Neutrophil (primary cell): Measurements from ENCODE around the gene ADGRV1.

Source experiments
- H3K27ac ChIP-seq: fragments of 200-600 bp; sonication (generic); 2 replicates; pipeline ENCODE4 v1.5.1; 2016; ENCODE audit warnings: mild to moderate bottlenecking, moderate library complexity
- H3K27me3 ChIP-seq: fragments of 200-600 bp; sonication (generic); 2 replicates; pipeline ENCODE4 v1.6.0; 2016; ENCODE audit warnings: mild to moderate bottlenecking
- H3K36me3 ChIP-seq: fragments of 200-600 bp; sonication (generic); 2 replicates; pipeline ENCODE4 v1.5.1; 2017
- H3K4me1 ChIP-seq, 2 experiments: fragments of 200-600 bp in 1 of 2; sonication (generic) in 1 of 2; 1 replicate in 1 of 2; 2 replicates in 1 of 2; pipeline versions ENCODE4 v1.5.1 to v1.6.1; 2013 to 2016; ENCODE audit warnings: low read depth in 1 of 2, low read length in 1 of 2, mild to moderate bottlenecking in 1 of 2, moderate library complexity in 1 of 2; ENCODE audit not compliant: control insufficient read depth in 1 of 2, insufficient read depth in 1 of 2
- H3K4me3 ChIP-seq, 2 experiments: fragments of 200-600 bp in 1 of 2; sonication (generic) in 1 of 2; 1 replicate in 1 of 2; 2 replicates in 1 of 2; pipeline ENCODE4 v1.5.1; 2013 to 2016; ENCODE audit warnings: low read depth in 1 of 2, low read length in 1 of 2, mild to moderate bottlenecking in 1 of 2, moderate library complexity in 1 of 2
- H3K9me3 ChIP-seq: fragments of 200-600 bp; sonication (generic); 2 replicates; pipeline ENCODE4 v1.5.1; 2016
- CTCF ChIP-seq: fragments of 200-600 bp; sonication (generic); IDR thresholded peaks from 2 replicates; pipeline ENCODE4 v1.5.1; 2016; ENCODE audit warnings: antibody characterized with exemption

The ADGRV1 gene

GRCh38 chr5:90987726-90988125 lies 429.1 kb downstream of the ADGRV1 start:
- Histone ChIP-seq H3K27ac (no peak overlapping the region), H3K9me3 (no peaks in the 10 kb centered on the region), H3K4me1 (no peaks in the 10 kb centered on the region), H3K36me3 (no peaks in the 10 kb centered on the region), H3K4me3 (no peak overlapping the region), H3K27me3 (no peaks in the 10 kb centered on the region)
- TF ChIP-seq CTCF, result no peak

- no peaks in the 10 kb centered on the region for H3K36me3 ChIP-seq
- H3K27me3 ChIP-seq, result no peaks in the 10 kb centered on the region
- no peaks in the 10 kb centered on the region for H3K9me3 ChIP-seq
- H3K27ac ChIP-seq, result no peak overlapping the region
- H3K4me3 ChIP-seq, result no peak overlapping the region
- H3K4me1 ChIP-seq, result no peaks in the 10 kb centered on the region
- no peak for TF ChIP-seq CTCF
Measured at GRCh38 chr5:90991201-90991600, 432.6 kb downstream of the ADGRV1 start.

- Histone ChIP-seq H3K27me3 (no peaks in the 10 kb centered on the region), H3K36me3 (no peaks in the 10 kb centered on the region), H3K4me3 (no peak overlapping the region), H3K27ac (no peak overlapping the region), H3K9me3 (no peaks in the 10 kb centered on the region), H3K4me1 (no peaks in the 10 kb centered on the region)
- TF ChIP-seq CTCF, result no peak
Measured at GRCh38 chr5:90994796-90995195, 436.2 kb downstream of the ADGRV1 start.

- TF ChIP-seq CTCF, result no peak
- Histone ChIP-seq H3K4me1 (no peaks in the 10 kb centered on the region), H3K27me3 (no peaks in the 10 kb centered on the region), H3K36me3 (no peaks in the 10 kb centered on the region), H3K27ac (no peak overlapping the region), H3K4me3 (no peak overlapping the region), H3K9me3 (no peaks in the 10 kb centered on the region)
Measured at GRCh38 chr5:90996089-90996488, 437.5 kb downstream of the ADGRV1 start.

GRCh38 chr5:90997082-90997481 lies 438.5 kb downstream of the ADGRV1 start:
- no peak overlapping the region for H3K4me3 ChIP-seq
- no peaks in the 10 kb centered on the region for H3K27me3 ChIP-seq
- H3K36me3 ChIP-seq, result no peaks in the 10 kb centered on the region
- no peaks in the 10 kb centered on the region for H3K4me1 ChIP-seq
- H3K27ac ChIP-seq, result no peak overlapping the region
- H3K9me3 ChIP-seq, result no peaks in the 10 kb centered on the region
- no peak for TF ChIP-seq CTCF

- Histone ChIP-seq H3K27me3 (no peaks in the 10 kb centered on the region), H3K9me3 (no peaks in the 10 kb centered on the region), H3K27ac (no peak overlapping the region), H3K4me1 (no peaks in the 10 kb centered on the region), H3K36me3 (no peaks in the 10 kb centered on the region), H3K4me3 (no peak overlapping the region)
- TF ChIP-seq CTCF, result no peak
Measured at GRCh38 chr5:91000743-91001142, 442.1 kb downstream of the ADGRV1 start.
